GM15510 (cell line): ENCODE measurements around the gene DHX35.

Experiments used
- POLR2A ChIP-seq: IDR thresholded peaks from 3 replicates; pipeline ENCODE4 v1.6.1; 2011; ENCODE audit warnings: borderline replicate concordance; ENCODE audit not compliant: insufficient read length; ENCODE audit errors: extremely low read depth

Gene DHX35

DNA sequence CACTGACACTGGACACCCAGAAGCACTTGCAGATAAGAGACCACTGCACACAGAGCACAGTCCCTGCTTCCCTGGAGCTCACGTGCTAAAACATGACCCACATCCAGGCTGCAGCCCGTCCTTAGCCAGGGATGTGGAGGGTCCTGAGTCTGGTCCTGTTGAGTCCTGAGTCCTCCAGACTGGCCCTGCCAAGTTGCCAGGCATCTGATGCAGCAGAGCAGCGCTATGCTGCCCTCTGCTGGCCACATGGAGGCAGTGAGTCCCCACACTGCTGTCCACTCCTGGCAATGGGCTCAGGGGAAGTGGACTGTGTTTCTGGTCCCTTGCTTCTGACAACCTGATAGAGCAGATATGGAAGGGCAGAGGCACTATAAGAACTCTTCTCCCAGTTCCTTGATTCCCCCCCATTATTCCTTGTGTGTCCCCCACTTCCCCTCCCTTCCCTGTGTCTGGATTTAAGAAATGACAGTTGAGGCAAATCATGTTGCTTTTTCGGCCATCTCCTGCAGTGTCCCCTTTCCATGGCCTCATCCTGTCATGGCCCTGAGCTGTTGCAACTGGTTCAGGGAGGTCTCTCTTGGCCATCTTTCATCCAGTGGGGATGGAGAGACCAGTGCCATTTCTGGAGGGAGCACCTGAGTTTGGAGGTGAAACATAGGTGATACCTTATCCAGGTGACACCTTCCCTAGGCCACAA, 86.0 kb downstream of the DHX35 start:
- TF ChIP-seq POLR2A: no peak

DNA sequence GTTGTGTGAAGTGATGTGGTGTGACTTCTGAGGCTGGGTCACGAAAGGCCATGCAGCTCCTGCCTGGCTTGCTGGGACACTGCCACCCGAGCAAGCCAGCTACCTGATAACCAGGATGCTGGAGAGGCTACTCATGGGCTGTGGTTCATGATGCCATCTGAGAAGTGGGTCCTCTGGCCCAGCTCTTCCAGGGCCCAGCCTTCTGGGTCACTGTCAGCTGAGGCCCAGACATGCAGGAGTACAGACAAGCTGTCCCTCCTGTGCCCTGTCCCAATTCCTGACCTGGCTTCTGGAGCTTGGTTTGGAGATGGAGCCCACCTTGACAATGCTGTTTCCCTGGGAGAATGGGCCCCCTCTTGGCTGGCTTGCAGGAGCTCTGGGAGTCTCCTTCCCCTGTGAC, 87.0 kb downstream of the DHX35 start:
- no peak for TF ChIP-seq POLR2A

- peak; percentile 73 for TF ChIP-seq POLR2A
Measured at GRCh38 chr20:39049684-39050554, 87.8 kb downstream of the DHX35 start.

DNA sequence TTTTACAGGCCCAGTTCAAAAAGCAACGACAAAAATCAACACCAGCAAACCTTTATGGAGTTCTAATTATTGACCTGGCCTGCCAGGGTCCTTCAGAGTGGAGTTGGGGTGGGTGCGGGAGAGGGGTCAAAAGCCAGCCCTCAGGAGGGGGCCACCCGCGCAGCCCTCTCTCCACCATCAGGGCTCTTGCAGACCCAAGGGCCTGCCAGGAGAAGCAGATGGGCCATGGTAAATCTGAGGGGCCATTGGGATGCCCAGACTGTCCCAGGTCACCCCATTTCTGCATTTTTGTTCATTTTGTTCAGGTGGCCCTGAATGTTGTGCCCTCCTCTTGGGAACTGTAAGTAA, 88.4 kb downstream of the DHX35 start:
- no peak for TF ChIP-seq POLR2A

DNA sequence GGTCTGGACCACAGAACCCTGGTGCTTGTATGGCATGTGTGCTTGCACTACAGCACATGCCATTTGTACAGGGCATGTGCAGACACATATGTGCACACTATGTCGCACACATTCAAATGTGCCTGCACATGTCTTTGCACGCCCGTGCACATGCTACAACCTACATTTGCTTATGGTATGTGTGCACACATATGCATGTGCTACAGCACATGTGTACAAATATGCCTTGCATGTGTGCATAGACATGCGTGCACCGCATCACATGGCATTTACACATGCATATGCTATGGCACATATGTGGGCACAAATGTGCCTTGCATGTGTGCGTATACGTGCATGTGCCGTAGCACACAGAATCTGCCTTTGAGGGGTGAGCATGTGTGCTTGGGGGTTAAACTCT, 90.5 kb downstream of the DHX35 start:
- no peak for TF ChIP-seq POLR2A

DNA sequence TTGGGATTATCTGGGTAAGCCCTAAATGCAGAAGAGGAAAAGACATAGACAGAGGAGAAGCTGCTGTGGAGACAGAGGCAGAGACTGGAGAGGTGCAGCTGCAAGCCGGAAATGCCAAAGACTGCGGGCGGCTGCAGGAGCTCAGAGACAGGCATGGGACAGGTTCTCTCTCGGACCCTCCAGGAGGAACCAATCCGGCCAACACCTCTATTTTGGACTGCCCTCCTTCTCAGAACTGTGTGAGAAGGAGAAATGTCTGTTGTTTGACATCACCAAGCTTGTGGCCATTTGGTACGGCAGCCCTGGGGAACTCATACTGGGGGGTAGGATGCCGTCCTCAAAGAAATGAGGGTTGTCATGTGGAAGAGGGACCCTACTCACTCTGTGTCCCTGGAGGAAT, 95.0 kb downstream of the DHX35 start:
- no peak for TF ChIP-seq POLR2A

- no peak for TF ChIP-seq POLR2A
Measured at GRCh38 chr20:39057911-39058310, 95.8 kb downstream of the DHX35 start.

GRCh38 chr20:39059036-39059435, 96.9 kb downstream of the DHX35 start:
- TF ChIP-seq POLR2A: no peak

- no peak for TF ChIP-seq POLR2A
Measured at GRCh38 chr20:39066471-39067242, 104.5 kb downstream of the DHX35 start.

- no peak for TF ChIP-seq POLR2A
Measured at GRCh38 chr20:39067526-39068216, 105.5 kb downstream of the DHX35 start.

- TF ChIP-seq POLR2A: no peak
Measured at GRCh38 chr20:39069976-39070375, 107.8 kb downstream of the DHX35 start.

- TF ChIP-seq POLR2A: no peak
Measured at GRCh38 chr20:39070484-39071231, 108.5 kb downstream of the DHX35 start.

- no peak for TF ChIP-seq POLR2A
Measured at GRCh38 chr20:39072132-39072531, 110.0 kb downstream of the DHX35 start.

GRCh38 chr20:39072653-39073052, 110.5 kb downstream of the DHX35 start:
- TF ChIP-seq POLR2A: no peak
